ENCODE results near the gene LSP1. TPM values are rescaled to one million over a fixed set of nuclear protein-coding genes. Genes with fewer than 3 reads are reported as not detected.

The LSP1 gene
- total RNA-seq, 2 experiments from 2014 or later: 232 to 303 TPM

- H3K4me3 ChIP-seq (ENCODE audit: low read depth, low read length, poor library complexity, severe bottlenecking): no peak overlapping the region
- H3K27ac ChIP-seq (ENCODE audit: low read depth, low read length, poor library complexity, severe bottlenecking): no peak overlapping the region
- H2AFZ ChIP-seq (ENCODE audit: low read length): no peak overlapping the region
- POLR2A ChIA-PET: no interaction called here
- CTCF ChIA-PET (ENCODE audit: unreplicated experiment): no interaction called here
- no peak overlapping the region for H3K4me2 ChIP-seq (ENCODE audit: low read length)
- no peak for DNase-seq (ENCODE audit: low spot score)
- H3K9me3 ChIP-seq (ENCODE audit: low read length): no peaks in the 10 kb centered on the region
- H4K20me1 ChIP-seq (ENCODE audit: insufficient read depth, low read length): no peaks in the 10 kb centered on the region
- intact Hi-C loops (cut with micrococcal nuclease; ENCODE audit: unreplicated experiment): no loop called here
- H3K4me1 ChIP-seq (ENCODE audit: insufficient read depth, low read length, poor library complexity, severe bottlenecking): peaks cover 1% of the 10 kb centered on the region
- BruUV-seq (replicated peaks): no TSS peak
- no peaks in the 10 kb centered on the region for H3K79me2 ChIP-seq (ENCODE audit: insufficient read depth, low read depth, low read length)
- TF ChIP-seq EZH2phosphoT487 (IDR thresholded peaks at IDR 0.05; ENCODE audit: borderline replicate concordance, low read depth, low read length) (no peak), CTCF (conservative IDR thresholded peaks at IDR 0.05; ENCODE audit: low read length) (no peak)
- no peaks in the 10 kb centered on the region for H3K9me2 ChIP-seq (ENCODE audit: insufficient read depth, low read length)
- H3K36me3 ChIP-seq (ENCODE audit: insufficient read depth, low read length): peaks cover 51% of the 10 kb centered on the region
These were observed 34.8 kb downstream of the LSP1 start for GRCh38 chr11:1887451-1888346.

- DNase-seq (ENCODE audit: low spot score): no peak
- no peaks in the 10 kb centered on the region for H3K4me1 ChIP-seq (ENCODE audit: insufficient read depth, low read length, poor library complexity, severe bottlenecking)
- no peaks in the 10 kb centered on the region for H3K9me3 ChIP-seq (ENCODE audit: low read length)
- no peak for TF ChIP-seq CTCF (conservative IDR thresholded peaks at IDR 0.05; ENCODE audit: low read length)
- no peak overlapping the region for H2AFZ ChIP-seq (ENCODE audit: low read length)
- CTCF ChIA-PET (ENCODE audit: unreplicated experiment): no interaction called here
- no peaks in the 10 kb centered on the region for H3K79me2 ChIP-seq (ENCODE audit: insufficient read depth, low read depth, low read length)
- no peak overlapping the region for H3K27ac ChIP-seq (ENCODE audit: low read depth, low read length, poor library complexity, severe bottlenecking)
- no peak overlapping the region for H3K4me2 ChIP-seq (ENCODE audit: low read length)
- POLR2A ChIA-PET: no interaction called here
- intact Hi-C loops (cut with micrococcal nuclease; ENCODE audit: unreplicated experiment): no loop called here
- no peaks in the 10 kb centered on the region for H4K20me1 ChIP-seq (ENCODE audit: insufficient read depth, low read length)
- H3K4me3 ChIP-seq (ENCODE audit: low read depth, low read length, poor library complexity, severe bottlenecking): no peak overlapping the region
- no peaks in the 10 kb centered on the region for H3K9me2 ChIP-seq (ENCODE audit: insufficient read depth, low read length)
- no TSS peak for BruUV-seq (replicated peaks)
- H3K36me3 ChIP-seq (ENCODE audit: insufficient read depth, low read length): peaks cover 45% of the 10 kb centered on the region
These were observed 35.5 kb downstream of the LSP1 start for GRCh38 chr11:1888347-1888753.

- no peak for DNase-seq (ENCODE audit: low spot score)
- intact Hi-C loops (cut with micrococcal nuclease; ENCODE audit: unreplicated experiment): no loop called here
- BruUV-seq (replicated peaks): no TSS peak
- CTCF ChIA-PET (ENCODE audit: unreplicated experiment): no interaction called here
- H4K20me1 ChIP-seq (ENCODE audit: insufficient read depth, low read length): no peaks in the 10 kb centered on the region
- no peaks in the 10 kb centered on the region for H3K9me3 ChIP-seq (ENCODE audit: low read length)
- H3K27ac ChIP-seq (ENCODE audit: low read depth, low read length, poor library complexity, severe bottlenecking): no peak overlapping the region
- POLR2A ChIA-PET: no interaction called here
- H3K36me3 ChIP-seq (ENCODE audit: insufficient read depth, low read length): peaks cover 41% of the 10 kb centered on the region
- no peak overlapping the region for H3K4me3 ChIP-seq (ENCODE audit: low read depth, low read length, poor library complexity, severe bottlenecking)
- no peak for TF ChIP-seq CTCF (conservative IDR thresholded peaks at IDR 0.05; ENCODE audit: low read length)
- TF ChIP-seq EZH2phosphoT487 (IDR thresholded peaks at IDR 0.05; ENCODE audit: borderline replicate concordance, low read depth, low read length): no peak
- H3K4me2 ChIP-seq (ENCODE audit: low read length): no peak overlapping the region
- H2AFZ ChIP-seq (ENCODE audit: low read length): no peak overlapping the region
- no peaks in the 10 kb centered on the region for H3K79me2 ChIP-seq (ENCODE audit: insufficient read depth, low read depth, low read length)
- no peaks in the 10 kb centered on the region for H3K9me2 ChIP-seq (ENCODE audit: insufficient read depth, low read length)
- H3K4me1 ChIP-seq (ENCODE audit: insufficient read depth, low read length, poor library complexity, severe bottlenecking): no peaks in the 10 kb centered on the region
These were observed 35.9 kb downstream of the LSP1 start for GRCh38 chr11:1888811-1889210.
